NCI-H146 (cell line): Measurements from ENCODE around the gene MOBP.

Experiments
- DNase-seq: peaks from one replicate; lab custom pipeline; 2025; lab: John Stamatoyannopoulos, UW

Gene MOBP

DNA sequence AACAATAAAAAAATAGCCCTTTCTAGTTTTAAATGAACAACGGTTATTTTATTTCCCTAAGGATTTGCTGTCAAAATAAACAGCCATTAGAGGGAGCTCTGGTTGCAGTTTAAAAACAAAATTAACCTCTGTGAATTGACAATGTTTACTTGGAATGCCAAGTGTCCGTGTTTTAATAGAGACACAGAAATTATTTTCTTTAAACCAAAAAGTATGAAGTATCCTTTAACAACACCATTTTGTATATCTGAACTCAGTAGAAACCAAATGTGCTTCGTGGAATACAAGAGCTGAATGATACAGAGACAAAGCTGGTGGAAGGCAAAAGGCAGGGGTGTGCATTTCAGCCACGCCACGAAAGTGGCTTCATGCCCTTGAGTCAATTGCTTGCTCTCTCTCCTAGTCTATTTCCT is 74.4 kb downstream of the MOBP start:
- no peak for DNase-seq

GRCh38 chr3:39542588-39542988 is 75.1 kb downstream of the MOBP start:
- no peak for DNase-seq

DNA sequence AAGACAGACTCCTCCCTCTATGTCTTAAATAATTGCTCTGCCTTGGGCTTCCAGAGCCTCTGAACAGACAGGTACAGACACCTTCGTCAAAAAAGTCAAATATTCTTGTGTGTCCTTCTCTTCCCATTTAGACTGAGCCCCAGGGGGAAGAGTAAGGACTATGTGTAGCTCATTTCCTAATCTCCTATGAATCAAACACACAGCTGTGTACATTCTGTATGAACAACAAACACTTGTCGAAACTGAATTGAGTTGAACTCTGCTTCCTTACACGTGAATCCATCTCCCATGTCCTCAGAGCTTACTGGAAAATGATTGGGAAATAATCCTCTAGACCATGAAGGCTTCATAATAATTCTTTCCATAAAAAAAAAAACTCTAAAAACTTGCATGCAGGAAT is 80.8 kb downstream of the MOBP start:
- DNase-seq: no peak

GRCh38 chr3:39550354-39551051 is 83.0 kb downstream of the MOBP start:
- no peak for DNase-seq
